HG02981 (cell line): ENCODE data around the gene ZNHIT3.
"Not testable (repeated sequence)": the region's sequence is repeated elsewhere in the genome, so short reads cannot be mapped to it uniquely, and the experiment has no call there.

Experiments
- ATAC-seq: cut with Tn5 transposase; IDR thresholded peaks from one replicate; pipeline ENCODE4 v1.9.1; 2021; ENCODE audit warnings: mild to moderate bottlenecking, moderate library complexity; ENCODE audit not compliant: unreplicated experiment

Gene ZNHIT3

DNA sequence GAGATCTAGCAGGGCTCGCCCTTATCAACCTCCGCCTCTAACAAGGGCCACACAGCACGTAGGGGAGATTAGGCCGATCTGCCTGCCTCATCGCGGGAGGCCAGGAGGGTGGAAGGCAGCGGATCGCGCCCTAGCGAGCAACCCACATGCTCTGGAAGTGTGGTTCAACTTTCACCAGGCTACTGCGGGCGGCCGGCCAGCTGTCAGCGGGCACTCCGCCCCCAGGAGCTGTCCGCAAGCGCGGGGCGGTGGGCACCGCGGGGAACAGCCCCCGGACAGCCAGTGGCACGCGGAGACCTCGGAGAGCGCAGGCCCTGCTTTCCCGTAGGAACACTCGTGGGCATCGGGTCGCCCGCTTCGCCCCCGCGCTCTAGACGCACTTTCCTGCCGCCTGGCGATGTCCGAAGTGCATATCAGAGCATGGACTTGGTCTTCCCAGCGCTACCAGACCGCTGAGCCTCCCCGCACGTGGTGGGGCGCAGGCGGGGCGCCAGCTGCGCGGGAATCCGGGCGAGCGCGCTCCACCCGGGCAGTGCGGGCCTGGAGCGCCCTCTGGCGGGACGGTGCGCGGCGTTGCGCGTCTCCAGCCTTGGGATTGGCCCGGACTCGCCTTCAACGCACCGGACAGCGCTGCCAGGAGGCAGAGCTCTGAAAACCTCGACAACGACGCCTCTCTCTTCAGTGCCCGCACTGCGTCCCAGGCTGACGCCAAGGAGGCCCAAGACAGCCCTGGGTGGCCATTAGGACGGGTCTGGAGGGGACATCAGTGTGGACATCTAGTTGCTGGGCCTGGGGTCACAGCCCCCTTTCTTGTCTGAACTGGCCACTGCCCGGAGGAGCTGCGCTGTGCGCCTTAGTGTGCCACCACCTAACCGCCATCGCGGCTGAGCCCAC is 3.6 kb upstream of the ZNHIT3 start:
- ATAC-seq: no peak

DNA sequence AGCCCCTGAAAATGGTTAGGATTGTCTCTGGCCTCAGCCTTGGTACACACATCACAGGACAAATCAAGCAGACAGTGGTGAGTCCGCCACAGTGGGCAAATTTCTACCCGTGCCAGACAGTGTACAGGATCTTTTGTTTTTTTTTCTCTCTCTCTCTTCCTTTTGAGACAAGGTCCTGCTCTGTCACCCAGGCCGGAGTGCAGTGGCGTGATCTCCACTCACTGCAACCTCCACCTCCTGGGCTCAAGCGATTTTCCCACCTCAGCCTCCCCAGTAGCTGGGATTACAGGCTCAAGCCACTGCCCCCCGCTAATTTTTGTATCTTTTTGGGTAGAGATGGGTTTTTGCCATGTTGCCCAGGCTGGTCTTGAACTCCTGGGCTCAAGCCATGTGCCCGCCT is 2.5 kb upstream of the ZNHIT3 start:
- ATAC-seq: not testable (repeated sequence)

DNA sequence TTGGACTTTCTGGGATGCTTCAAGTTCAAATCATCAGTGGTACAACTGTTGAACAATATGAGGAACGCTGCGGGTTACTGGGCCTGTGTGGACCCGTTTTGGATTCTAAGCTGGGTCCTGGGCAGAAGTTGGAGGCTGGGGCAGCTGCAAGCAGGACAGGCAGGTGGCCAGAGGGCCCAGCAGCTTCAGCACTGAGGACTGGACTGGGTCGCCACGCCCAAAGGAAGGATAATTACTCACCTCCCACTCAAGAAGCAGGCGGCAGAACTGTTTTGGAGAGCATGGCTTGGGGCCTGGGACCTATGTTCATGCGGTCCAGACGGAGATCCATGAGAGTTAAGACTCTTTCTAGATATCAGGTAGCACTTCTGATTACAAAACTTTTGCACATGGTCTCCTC is 1.5 kb upstream of the ZNHIT3 start:
- no peak for ATAC-seq

DNA sequence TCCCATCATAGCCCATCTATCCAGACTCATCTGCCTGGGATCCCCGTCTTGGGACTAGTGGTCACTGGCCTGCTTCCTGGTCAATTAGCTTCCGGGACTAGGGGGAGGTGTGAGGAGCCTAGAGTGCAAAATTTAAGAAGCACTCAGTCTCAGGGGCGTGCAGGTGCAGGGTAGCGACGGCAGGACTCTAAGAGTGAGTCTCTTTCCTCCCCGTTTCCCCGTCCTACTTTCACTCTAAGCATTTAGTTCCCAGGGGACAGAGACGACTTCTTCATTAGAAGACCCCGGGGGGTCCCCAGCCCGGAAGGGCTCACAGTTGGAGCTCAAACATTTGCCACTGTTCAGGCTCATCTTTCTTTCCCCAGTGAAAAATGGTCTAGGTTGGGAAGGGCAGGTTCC is 677 bp upstream of the ZNHIT3 start:
- ATAC-seq: no peak

DNA sequence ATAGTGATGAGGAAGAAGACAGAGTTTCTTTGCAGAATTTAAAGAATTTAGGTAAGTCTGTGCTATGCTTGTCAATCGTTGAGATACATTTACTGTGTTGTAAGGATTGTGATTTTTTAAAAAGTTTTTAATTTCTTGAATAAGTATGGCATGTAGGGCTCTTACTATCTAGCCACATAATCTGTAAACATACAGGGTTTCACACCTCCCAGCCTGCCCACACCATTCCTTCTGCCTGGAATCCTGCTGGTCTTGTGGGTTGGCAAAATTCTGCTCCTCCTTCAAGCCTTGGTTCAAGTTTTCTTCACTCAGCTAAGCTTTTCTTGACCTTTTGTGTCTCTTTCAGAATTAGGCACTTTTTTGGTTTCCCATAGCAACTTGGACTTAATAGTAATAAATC is 7.5 kb downstream of the ZNHIT3 start:
- no peak for ATAC-seq

DNA sequence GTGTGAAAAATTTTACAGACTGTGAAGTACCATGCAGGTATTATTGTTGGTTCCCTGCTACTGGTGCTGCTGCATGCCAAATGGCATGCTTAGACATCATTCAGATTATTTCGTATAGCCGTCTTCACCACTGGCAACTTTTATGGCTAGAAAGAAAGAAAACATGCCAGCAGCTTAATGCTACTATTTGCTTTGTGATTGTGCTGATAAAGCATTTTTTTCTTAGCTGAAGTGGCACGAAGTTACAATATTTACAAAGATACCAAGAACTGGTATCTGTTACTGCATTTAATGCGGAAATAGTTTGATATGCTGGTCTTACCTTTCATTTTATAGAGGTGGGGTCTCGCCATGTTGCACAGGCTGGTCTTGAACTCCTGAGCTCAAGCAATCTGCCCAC is 8.2 kb downstream of the ZNHIT3 start:
- no peak for ATAC-seq

DNA sequence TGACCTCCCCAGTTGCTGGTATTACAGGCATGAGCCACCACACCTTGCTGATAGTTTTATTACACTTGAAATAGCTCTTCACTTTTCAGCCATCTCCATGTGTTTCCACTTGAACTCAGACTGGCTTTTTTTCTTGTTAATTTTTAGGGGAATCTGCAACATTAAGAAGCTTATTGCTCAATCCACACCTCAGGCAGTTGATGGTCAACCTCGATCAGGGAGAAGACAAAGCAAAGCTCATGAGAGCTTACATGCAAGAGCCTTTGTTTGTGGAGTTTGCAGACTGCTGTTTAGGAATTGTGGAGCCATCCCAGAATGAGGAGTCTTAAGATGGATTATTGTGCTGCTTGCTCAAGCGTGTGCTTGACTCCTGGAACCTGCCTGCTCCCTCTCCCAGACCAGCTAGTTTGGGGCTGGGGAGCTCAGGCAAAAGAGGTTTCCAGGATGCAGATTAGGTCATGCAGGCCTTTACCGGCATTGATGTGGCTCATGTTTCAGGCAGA is 8.6 kb downstream of the ZNHIT3 start:
- ATAC-seq: no peak

DNA sequence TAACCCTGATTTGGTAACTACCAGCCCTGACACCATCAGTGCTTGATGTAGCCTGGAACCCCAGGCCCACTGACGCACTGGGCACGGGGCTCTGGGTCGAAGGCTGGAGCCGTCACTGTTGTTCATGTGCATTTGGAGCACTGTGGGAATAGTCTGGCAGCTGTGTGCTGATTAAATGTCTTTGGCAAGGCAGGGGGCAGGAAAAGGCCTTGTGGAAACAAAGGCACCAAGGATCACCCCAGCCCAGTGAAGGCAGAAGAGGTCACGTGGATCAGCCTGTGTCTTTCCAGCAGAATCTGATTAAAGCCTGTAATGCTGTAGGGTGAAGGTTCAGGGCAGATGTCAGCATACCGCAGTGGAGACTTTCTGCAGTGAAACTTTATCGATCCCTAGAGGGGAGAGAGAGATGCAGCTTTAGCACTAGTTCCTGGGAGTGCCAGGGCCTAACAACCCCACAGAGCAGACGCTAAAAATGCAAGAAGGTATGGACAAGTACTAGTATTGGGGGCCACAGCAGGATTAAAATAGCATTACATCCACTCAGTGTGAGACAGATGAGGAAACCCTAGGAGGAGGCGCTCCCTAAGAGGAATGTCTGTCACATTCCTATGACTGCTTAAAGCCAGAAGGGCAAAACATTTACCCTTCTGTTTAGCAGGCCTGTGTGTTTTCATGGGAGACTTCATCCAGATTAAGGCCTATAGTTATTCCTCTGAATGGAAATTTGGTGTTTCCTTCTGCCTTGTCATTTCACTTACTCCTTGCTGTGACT is 9.7 kb downstream of the ZNHIT3 start:
- ATAC-seq: no peak

DNA sequence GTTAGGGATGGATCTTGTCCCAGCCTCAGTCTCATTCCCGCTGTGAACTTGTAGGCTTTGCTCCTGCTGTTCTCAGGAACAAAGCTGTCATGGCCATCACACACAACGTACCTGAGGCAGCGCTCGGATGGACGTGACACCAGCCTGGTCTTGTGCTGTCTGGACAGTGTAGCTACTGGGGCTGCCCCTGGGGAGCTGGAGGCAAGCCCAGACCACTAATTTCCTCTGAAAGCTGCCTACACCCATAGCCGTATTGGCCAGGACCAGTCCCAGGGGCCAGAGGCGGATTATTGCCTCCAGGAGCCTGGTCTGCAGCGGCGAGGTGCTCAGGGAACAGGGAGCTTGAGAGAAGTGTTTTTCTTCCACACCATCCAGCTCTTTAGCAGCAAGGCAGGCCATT is 11.7 kb downstream of the ZNHIT3 start:
- ATAC-seq: no peak

DNA sequence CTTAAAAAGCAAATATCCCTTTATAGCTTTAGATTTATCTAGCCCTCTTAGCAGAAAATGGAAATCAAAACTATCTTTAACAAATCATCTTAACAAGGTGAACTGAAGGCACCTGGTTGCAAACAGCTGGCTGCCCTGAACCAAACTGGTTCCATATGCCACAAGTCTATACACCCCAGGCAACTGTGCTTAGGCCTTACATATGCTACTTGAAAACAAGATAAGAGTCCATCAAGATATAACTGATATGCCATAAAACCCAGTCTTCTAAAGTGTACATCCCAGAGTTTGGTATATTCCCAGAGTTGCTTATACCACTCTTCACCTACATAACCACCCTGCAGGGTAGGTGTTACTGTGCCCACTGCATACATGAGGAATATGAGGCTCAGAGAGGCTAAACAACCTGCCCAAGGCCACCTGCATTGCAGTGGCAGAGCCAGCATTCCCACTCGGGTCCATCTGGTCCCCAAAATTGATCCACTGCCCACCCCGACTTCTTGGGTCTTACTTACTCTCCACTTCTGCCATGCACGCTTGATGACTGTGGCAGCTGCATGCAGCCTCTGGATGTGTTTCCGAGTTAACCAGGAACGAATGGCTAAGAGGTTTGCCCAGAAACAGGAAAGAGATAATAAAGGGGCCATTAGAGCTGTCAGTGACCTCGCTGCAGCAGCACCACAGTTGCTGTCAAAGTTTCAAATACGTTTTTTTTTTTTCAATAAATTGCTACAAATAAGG is 12.2 kb downstream of the ZNHIT3 start:
- ATAC-seq: no peak

DNA sequence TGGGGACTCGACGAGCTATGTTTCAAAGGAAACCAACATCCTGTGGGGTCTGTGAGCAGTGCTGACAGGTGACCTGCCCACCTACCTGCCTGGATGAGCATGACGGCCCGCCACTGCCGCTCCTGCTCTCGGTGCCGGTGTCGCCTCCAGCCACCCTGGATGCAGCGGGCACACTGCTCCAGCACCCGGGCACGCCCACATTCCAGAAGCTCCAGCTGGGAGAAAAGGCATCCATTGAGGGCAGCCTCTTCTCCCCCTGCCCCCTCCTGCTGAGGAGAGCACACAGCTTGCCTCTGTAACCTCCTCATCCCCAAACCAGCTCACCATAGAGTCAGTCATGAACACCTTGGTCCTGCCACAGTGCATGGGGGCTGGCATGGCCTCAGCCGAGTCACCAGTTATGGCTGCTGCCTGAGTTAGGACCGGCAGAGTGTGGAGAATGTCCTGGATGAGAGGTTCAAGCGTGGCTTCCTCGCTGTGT is 14.3 kb downstream of the ZNHIT3 start:
- ATAC-seq: no peak

DNA sequence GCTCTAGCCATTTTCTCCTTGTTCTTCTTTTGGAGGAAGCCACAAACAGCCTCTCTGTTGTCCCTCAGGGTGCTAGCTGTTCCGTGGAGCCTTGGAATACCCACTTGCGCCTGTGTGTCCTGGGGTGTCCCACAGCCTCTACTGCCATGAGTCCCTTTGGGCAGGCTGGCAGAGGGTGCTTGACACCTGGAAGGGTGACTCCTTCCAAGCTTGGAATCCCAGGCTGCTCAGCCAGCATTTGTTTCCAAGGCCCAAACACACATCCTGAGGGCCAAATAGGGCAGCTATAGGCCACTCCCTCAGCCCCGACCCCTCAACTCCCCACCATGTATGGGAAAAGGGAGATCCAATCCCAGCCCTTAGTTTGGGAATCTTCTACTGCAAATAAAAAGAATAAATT is 14.9 kb downstream of the ZNHIT3 start:
- ATAC-seq: no peak

DNA sequence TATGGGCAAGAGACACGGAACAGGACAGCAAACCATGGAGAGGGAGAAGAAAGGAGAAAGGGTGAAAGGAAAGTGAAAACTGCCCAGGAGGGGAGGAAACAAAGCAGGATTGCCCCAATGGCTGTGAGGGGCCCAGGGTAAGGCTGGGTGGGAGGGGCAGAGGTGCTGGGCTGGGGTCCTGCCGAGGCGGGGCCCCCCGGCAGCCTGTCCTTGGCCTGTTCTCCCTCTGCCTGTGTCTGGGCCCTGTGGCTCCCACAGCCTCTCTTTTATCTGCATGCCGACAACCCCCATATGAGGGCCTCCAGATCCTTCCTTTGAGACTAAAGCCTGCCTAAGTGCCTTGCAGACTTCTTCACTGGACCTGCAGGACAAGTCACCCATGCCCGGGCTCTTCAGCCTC is 15.5 kb downstream of the ZNHIT3 start:
- no peak for ATAC-seq

DNA sequence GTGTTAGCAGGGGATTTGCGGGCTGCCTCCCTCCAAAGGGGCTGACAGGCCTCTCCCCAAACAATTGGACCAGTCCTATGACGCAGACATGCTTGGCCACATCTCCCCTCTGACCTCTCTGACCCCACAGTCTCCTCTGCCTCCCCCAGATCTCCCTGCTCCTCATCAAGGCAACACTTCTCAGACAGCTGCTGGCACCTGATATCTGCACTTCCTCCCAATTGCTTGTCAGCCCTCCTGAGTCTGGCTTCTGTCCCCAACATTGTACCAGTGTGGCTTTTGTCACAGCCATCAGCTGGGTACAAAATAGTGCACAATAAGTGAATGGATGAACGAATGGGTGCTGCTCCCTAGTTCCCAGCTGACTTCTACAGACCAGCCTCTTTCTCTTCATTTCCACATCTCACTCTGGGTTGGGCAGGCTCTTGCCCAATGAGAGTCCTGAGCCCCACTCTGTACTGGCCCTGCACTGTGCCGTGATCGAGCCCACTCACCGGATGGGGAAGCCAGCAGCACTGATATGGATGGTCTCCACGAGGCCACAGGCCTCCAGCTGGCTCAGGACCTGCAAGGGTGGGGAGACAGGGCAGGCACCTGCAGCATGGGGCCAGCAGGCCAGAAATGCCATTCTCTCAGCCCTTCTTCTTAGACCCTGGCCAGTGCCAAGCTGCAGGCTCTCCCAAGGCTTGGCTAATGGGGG is 17.1 kb downstream of the ZNHIT3 start:
- no peak for ATAC-seq

DNA sequence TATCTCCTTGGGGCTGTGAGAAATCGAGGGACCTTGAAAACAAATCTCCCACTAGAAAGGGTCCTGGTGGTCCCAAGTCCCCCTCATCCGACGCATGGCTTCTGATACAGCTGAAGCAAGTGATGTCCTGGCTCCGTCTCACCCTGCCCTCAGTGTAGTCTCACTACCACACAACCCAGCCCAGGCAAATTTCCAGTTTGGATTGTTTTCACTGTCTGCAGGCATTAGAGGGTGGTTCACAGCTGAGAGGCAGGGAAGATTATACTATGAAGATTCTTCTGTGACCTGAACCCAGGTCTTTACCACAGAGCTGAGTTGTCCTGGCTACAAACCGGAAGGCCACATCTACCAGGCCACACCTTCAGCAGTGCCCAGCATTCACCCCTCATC is 17.7 kb downstream of the ZNHIT3 start:
- ATAC-seq: no peak

DNA sequence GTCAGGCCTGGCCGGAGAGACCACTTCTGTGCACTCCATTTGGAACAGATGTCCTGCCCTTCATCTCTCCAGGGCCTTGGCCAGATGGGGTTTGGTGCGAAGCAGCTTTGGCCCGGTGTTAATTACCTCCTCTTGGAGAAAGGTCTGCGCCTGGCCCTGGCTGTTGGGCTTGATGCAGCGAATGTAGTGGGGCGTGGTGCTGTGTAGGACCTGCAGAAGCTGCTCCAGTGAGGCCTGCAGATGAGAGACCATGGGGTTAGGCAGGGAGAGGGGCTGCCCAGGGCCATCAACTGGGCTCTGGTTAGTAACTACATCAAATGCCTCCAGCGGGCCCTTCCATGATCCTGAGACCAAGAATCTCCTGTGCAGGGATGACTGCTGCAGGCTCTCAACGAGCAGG is 18.7 kb downstream of the ZNHIT3 start:
- no peak for ATAC-seq

DNA sequence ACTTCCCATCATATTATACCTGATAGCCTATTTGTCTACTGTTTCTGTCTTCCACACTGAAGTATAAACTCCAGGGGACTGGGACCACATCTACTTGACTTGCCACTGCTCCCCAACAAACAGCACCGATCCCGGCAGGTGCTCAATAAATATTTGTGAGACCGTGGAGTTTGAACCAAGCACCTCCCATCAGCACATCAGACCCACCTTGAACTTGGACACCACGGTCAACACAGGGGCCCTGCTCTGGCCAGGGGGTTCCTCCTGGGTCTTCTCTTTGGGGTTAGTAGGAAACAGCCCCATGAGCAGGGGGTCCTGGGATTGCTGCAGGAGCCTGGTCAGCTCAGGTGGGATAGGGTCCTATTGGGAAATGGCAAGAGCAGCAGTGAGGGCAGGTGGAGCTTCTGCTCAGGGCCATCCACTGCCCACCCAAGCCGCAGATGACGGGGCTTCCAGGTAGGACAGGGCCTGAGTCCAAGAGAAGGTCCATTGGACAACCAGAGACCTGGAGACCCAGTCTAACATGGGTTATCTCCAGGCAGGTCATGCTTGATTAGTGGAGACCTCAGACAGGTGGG is 19.9 kb downstream of the ZNHIT3 start:
- ATAC-seq: no peak

DNA sequence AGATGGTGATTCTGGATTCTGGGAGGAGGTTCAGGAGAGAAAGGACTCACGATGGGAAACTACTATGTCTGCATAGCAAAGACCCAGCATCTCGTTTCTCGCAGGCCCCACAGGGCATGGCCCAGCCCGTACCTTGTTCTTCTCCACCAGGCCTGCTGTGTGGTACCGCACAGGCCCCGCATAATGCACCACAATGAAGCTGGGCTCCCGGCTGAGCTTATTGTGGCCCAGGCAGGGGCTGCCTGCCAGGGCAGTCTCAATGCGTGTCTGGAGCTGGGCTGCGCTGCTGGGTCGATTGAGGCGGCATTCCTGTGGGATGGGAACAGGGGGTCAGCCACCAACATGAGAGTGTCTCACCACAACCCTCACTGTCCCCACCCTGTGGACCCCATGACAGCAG is 20.4 kb downstream of the ZNHIT3 start:
- no peak for ATAC-seq

DNA sequence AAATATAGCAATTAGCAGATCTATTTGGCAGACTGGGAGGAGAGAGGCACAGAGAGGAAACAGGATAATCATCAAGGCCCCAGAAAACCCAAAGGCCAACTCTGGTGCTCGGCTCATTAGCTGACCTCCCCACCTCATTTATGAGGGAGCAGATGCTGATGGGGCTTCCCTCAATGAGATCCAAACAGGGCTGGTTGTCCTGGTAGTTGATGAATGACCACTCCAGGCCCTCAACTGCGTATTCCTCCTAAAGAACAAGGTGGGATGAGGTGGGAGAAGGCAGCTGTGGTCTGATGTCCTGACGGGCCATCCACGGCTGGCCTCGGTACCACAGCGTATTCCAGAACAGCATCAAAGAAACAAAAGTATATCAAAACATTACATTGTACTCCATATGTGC is 20.8 kb downstream of the ZNHIT3 start:
- no peak for ATAC-seq

DNA sequence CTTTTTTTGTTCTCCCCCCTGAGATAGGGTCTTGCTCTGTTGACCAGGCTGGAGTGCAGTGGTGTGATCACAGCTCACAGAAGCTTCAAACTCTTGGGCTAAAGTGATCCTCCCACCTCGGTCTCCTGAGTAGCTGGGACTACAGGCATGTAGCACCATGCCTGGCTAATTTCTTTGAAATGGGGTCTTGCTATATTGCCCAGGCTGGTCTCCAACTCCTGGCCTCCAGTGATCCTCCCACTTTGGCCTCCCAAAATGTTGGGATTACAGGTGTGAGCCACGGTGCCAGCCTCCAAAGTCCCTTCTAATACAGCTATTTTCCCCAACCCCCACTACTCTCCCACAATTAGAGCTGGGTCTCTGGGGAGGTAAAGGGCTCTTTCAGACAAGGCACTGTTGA is 22.0 kb downstream of the ZNHIT3 start:
- not testable (repeated sequence) for ATAC-seq
